ENCODE results near the gene MLF2.

- no peak for TF ChIP-seq POLR2A (IDR thresholded peaks at IDR 0.05)
- TF ChIP-seq CTCF (IDR thresholded peaks at IDR 0.05): no peak
These were observed 6.8 kb upstream of the MLF2 start for GRCh38 chr12:6759741-6760140.
